ACC112 (cell line): ENCODE measurements around the gene RFX2.

Source experiments
- H2AFZ ChIP-seq: fragments of 200-600 bp; sonication (generic); one replicate; pipeline ENCODE4 v1.6.0; 2017; ENCODE audit warnings: antibody characterized with exemption, low read length; ENCODE audit not compliant: unreplicated experiment
- H3K27ac ChIP-seq: fragments of 200-600 bp; sonication (generic); 2 replicates; pipeline ENCODE4 v1.5.1; 2014; ENCODE audit warnings: low read depth, mild to moderate bottlenecking, antibody characterized with exemption, low read length, moderate library complexity
- H3K27me3 ChIP-seq: fragments of 200-600 bp; sonication (generic); 2 replicates; pipeline ENCODE4 v1.6.1; 2014; ENCODE audit warnings: mild to moderate bottlenecking, antibody characterized with exemption, low read length, moderate library complexity, mixed read lengths; ENCODE audit not compliant: insufficient read depth
- H3K36me3 ChIP-seq: fragments of 200-600 bp; sonication (generic); 2 replicates; pipeline ENCODE4 v1.6.1; 2016; ENCODE audit warnings: mild to moderate bottlenecking, antibody characterized with exemption, low read length, moderate library complexity, mixed read lengths; ENCODE audit not compliant: insufficient read depth
- H3K4me1 ChIP-seq: fragments of 200-600 bp; sonication (generic); one replicate; pipeline ENCODE4 v1.6.1; 2016; ENCODE audit warnings: low read length, mixed read lengths; ENCODE audit not compliant: insufficient read depth, unreplicated experiment, control insufficient read depth
- H3K4me3 ChIP-seq: fragments of 200-600 bp; sonication (generic); 2 replicates; pipeline ENCODE4 v1.5.1; 2014; ENCODE audit warnings: mild to moderate bottlenecking, low read depth, low read length
- H3K79me2 ChIP-seq: fragments of 200-600 bp; sonication (generic); one replicate; pipeline ENCODE4 v1.6.0; 2016; ENCODE audit warnings: low read length; ENCODE audit not compliant: control insufficient read depth, unreplicated experiment, insufficient read depth

RFX2 gene

GRCh38 chr19:5958851-5959122, 151.5 kb downstream of the RFX2 start:
- Histone ChIP-seq H3K79me2 (peaks cover 86% of the 10 kb centered on the region), H3K36me3 (no peaks in the 10 kb centered on the region), H3K27ac (no peak overlapping the region), H2AFZ (no peak overlapping the region), H3K4me1 (peaks cover 12% of the 10 kb centered on the region), H3K4me3 (no peak overlapping the region), H3K27me3 (no peaks in the 10 kb centered on the region)

- H3K36me3 ChIP-seq: no peaks in the 10 kb centered on the region
- H2AFZ ChIP-seq: no peak overlapping the region
- H3K4me1 ChIP-seq: peaks cover 17% of the 10 kb centered on the region
- no peaks in the 10 kb centered on the region for H3K27me3 ChIP-seq
- no peak overlapping the region for H3K27ac ChIP-seq
- no peak overlapping the region for H3K4me3 ChIP-seq
- peaks cover 86% of the 10 kb centered on the region for H3K79me2 ChIP-seq
Observed at GRCh38 chr19:5958074-5958850, 152.0 kb downstream of the RFX2 start.

- H3K79me2 ChIP-seq: peaks cover 86% of the 10 kb centered on the region
- no peak overlapping the region for H2AFZ ChIP-seq
Observed at GRCh38 chr19:5957170-5957569, 153.1 kb downstream of the RFX2 start.

GRCh38 chr19:5956728-5957127, 153.6 kb downstream of the RFX2 start:
- H3K27ac ChIP-seq: no peak overlapping the region
- no peak overlapping the region for H2AFZ ChIP-seq
- peaks cover 20% of the 10 kb centered on the region for H3K4me1 ChIP-seq
- H3K4me3 ChIP-seq: no peak overlapping the region
- H3K79me2 ChIP-seq: peaks cover 85% of the 10 kb centered on the region
- no peaks in the 10 kb centered on the region for H3K27me3 ChIP-seq
- H3K36me3 ChIP-seq: no peaks in the 10 kb centered on the region

More at GRCh38 chr19:5957170-5957569, 153.1 kb downstream of the RFX2 start:
- Histone ChIP-seq H3K27me3 (no peaks in the 10 kb centered on the region), H3K4me1 (peaks cover 23% of the 10 kb centered on the region), H3K36me3 (no peaks in the 10 kb centered on the region), H3K27ac (no peak overlapping the region), H3K4me3 (no peak overlapping the region)

GRCh38 chr19:5956323-5956722, 154.0 kb downstream of the RFX2 start:
- H3K4me3 ChIP-seq: no peak overlapping the region
- H3K27me3 ChIP-seq: no peaks in the 10 kb centered on the region
- no peak overlapping the region for H2AFZ ChIP-seq
- peaks cover 88% of the 10 kb centered on the region for H3K79me2 ChIP-seq
- H3K27ac ChIP-seq: no peak overlapping the region
- peaks cover 20% of the 10 kb centered on the region for H3K4me1 ChIP-seq
- no peaks in the 10 kb centered on the region for H3K36me3 ChIP-seq

GRCh38 chr19:5955636-5955935, 154.7 kb downstream of the RFX2 start:
- H3K27me3 ChIP-seq: no peaks in the 10 kb centered on the region
- H3K79me2 ChIP-seq: peaks cover 92% of the 10 kb centered on the region
- H2AFZ ChIP-seq: no peak overlapping the region
- no peak overlapping the region for H3K27ac ChIP-seq
- H3K36me3 ChIP-seq: no peaks in the 10 kb centered on the region
- no peak overlapping the region for H3K4me3 ChIP-seq
- peaks cover 20% of the 10 kb centered on the region for H3K4me1 ChIP-seq

GRCh38 chr19:5954293-5954692, 156.0 kb downstream of the RFX2 start:
- no peak overlapping the region for H2AFZ ChIP-seq
- H3K36me3 ChIP-seq: no peaks in the 10 kb centered on the region
- H3K4me1 ChIP-seq: peaks cover 20% of the 10 kb centered on the region
- no peaks in the 10 kb centered on the region for H3K27me3 ChIP-seq
- H3K27ac ChIP-seq: peak overlapping the region; percentile 9; the same call in 1 of the 2 replicates
- no peak overlapping the region for H3K4me3 ChIP-seq
- H3K79me2 ChIP-seq: peaks cover 83% of the 10 kb centered on the region

GRCh38 chr19:5953680-5954213, 156.6 kb downstream of the RFX2 start:
- H3K79me2 ChIP-seq: peaks cover 78% of the 10 kb centered on the region
- H3K4me1 ChIP-seq: peaks cover 20% of the 10 kb centered on the region
- peak overlapping the region; percentile 9; the same call in 1 of the 2 replicates for H3K27ac ChIP-seq
- H3K27me3 ChIP-seq: no peaks in the 10 kb centered on the region
- no peak overlapping the region for H2AFZ ChIP-seq
- no peaks in the 10 kb centered on the region for H3K36me3 ChIP-seq
- no peak overlapping the region for H3K4me3 ChIP-seq

GRCh38 chr19:5953030-5953589, 157.2 kb downstream of the RFX2 start:
- H3K27ac ChIP-seq: no peak overlapping the region
- peaks cover 20% of the 10 kb centered on the region for H3K4me1 ChIP-seq
- no peak overlapping the region for H2AFZ ChIP-seq
- H3K4me3 ChIP-seq: no peak overlapping the region
- H3K36me3 ChIP-seq: no peaks in the 10 kb centered on the region
- peaks cover 71% of the 10 kb centered on the region for H3K79me2 ChIP-seq
- no peaks in the 10 kb centered on the region for H3K27me3 ChIP-seq

GRCh38 chr19:5952193-5953029, 157.9 kb downstream of the RFX2 start:
- Histone ChIP-seq H3K27ac (no peak overlapping the region), H3K36me3 (no peaks in the 10 kb centered on the region), H3K27me3 (no peaks in the 10 kb centered on the region), H3K79me2 (peaks cover 72% of the 10 kb centered on the region), H3K4me3 (no peak overlapping the region), H2AFZ (no peak overlapping the region), H3K4me1 (peaks cover 24% of the 10 kb centered on the region)
